Left cardiac atrium (tissue), 4 donors: ENCODE data around the gene MYO7A. TPM values are rescaled to one million over a fixed set of nuclear protein-coding genes. Genes with fewer than 3 reads are reported as not detected.
A peak's percentile ranks its signal among the peaks of the same experiment; 100 is the strongest.

Source experiments
- ATAC-seq, 2 donors: fragments of 200-7000 bp; cut with Tn5 transposase; one replicate each; pipeline ENCODE4 v1.9.1; 2020; ENCODE audit warnings: mild to moderate bottlenecking in 2 of 2, moderate library complexity in 2 of 2
- DNase-seq: peaks from one replicate; pipeline ENCODE4 v3.0.0-alpha.2; 2020
- intact Hi-C, 2 donors: fragments of 100-400 bp; cut with DNase I; formaldehyde crosslinking; loops; one replicate each; pipeline versions ENCODE4 v1.14.1 to v1.15.1; 2022 to 2023
- total RNA-seq, 2 donors: library from RNA; stranded (reverse); fragmentation: NEBNext Ultra II Directional; extraction: Animal tissue kit (Norgen Biotek cat#: 25700); gene quantifications; one replicate each; pipeline ENCODE4 v1.2.1, GENCODE V29; 2021
- donor health status: DM: no; HTN: yes; CAD: no.
- donor health status: DM: no; HTN: yes; CAD: no; lungs with severe emphysema.
- donor health status: DM: yes; HTN: yes; CAD: no.
- donor health status: Dilated cardiomyopathy.

MYO7A gene
- total RNA-seq, 2 donors from 2014 or later: 7.5 to 11.1 TPM

DNA sequence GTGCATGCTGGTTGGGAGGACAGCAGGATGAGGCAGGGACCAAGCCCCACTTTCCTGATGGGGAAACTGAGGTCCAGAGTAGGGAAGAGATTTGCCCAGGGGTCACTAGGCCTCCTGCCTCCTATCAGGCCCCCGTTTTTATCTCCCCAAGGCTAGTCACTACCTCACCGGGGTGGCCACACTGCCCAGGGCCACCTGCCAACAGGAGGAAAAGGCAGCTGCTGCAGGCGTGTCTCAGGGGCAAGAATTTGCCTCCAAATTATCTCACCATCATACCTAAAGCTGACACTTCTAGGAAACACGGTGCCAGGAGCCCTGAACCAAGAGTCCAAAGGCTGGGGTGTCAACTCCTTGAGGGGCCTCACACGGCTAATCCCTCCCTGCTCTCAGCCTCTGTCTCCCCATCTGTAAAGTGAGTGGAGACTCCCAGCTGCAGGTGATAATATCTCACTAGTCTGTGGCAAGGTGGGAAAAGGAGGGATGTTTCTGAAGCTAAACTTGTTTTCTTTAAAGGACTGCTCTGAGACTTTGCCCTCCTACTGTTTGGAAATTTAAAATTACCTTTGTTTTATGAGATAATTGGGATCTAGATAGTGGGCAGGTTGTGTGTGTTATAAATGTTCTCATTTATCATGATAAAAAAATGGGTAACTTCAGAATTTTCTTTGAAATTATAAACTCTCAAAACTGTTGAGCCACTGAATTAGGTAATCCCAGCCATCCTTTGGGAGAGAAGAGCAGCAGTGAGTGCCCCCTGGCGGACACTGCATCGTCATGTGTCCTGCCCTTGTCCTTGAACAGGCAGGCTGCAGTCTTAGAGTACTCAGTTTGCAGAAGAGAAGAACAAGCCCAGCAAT lies 60.0 kb downstream of the MYO7A start:
- DNase-seq (peak; percentile 88), ATAC-seq (peak; percentile 79 to 93)
- intact Hi-C loops: loop anchor here (2.0 to 5.0 kb wide), 3 partner anchors 59 to 141 kb away; partner anchors contain the start of gene MYO7A (in 2 of the 2)

DNA sequence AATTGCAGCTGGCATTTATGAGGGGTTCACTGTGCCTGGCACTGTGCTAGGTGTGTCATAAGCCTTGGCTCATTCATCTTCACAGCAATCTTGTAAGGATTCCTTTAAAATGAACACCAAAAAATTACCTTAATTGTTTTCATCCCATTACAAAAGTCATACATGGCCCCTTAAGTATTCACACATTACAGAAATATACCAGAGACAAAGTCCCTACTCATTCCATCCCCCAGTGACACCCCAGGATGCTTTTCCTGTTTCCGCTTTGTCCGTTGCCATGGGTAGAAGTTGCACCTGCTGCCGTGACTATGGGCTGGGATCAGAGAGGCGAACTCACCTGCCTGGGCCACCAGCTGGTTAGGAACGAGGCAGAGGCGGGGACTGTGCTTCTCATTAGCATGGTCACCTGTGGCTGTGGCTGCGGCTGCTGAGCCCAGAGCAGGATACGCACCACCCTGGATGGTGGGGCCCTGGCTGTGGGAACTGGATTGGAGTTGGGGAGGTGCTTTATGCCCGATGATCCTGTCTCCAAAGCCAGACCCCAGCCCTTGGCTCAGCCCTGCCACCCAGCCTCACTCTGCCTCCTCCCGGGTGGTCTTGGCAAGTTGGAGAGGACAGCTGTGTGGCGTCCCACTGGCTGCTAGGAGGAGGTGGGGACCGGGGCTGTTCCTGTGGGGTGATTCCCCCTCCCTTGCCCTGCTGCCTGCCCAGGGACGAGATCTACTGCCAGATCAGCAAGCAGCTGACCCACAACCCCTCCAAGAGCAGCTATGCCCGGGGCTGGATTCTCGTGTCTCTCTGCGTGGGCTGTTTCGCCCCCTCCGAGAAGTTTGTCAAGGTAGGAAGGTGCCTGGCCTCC lies 60.8 kb downstream of the MYO7A start:
- no peak for ATAC-seq
- DNase-seq: no peak
- intact Hi-C loops: loop anchor here (2.0 to 5.0 kb wide), 3 partner anchors 60 to 142 kb away; partner anchors contain the start of gene MYO7A (in 2 of the 2)

DNA sequence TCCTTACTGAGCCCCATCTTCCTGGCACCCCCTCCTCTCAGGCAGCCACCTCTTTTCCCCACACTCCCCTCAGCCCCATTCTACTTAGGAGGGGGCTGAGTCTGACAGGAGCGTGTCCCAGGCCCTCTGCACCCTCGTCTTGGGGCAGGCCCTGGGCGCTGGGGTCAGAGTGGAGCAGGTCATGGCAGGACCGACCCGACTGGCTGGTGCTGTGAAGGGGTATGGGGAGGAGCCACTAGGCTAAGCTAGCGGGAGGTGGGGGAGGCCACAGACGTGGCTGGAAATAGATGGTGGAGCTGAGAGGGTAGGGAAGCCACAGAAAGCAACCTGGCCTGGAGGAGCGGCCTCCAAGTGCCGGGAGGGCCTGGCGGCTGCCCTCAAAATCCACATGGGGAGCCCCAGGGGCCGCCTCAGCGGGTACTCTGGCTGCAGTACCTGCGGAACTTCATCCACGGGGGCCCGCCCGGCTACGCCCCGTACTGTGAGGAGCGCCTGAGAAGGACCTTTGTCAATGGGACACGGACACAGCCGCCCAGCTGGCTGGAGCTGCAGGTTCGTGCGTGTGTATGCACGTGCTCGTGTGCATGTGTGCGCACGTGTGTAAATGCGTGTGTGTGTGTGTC lies 61.7 kb downstream of the MYO7A start:
- ATAC-seq: no peak
- intact Hi-C loops: loop anchor here (2.0 to 5.0 kb wide), 4 partner anchors 61 to 357 kb away; partner anchors contain the start of gene MYO7A (in 2 of the 2)
- DNase-seq: no peak

DNA sequence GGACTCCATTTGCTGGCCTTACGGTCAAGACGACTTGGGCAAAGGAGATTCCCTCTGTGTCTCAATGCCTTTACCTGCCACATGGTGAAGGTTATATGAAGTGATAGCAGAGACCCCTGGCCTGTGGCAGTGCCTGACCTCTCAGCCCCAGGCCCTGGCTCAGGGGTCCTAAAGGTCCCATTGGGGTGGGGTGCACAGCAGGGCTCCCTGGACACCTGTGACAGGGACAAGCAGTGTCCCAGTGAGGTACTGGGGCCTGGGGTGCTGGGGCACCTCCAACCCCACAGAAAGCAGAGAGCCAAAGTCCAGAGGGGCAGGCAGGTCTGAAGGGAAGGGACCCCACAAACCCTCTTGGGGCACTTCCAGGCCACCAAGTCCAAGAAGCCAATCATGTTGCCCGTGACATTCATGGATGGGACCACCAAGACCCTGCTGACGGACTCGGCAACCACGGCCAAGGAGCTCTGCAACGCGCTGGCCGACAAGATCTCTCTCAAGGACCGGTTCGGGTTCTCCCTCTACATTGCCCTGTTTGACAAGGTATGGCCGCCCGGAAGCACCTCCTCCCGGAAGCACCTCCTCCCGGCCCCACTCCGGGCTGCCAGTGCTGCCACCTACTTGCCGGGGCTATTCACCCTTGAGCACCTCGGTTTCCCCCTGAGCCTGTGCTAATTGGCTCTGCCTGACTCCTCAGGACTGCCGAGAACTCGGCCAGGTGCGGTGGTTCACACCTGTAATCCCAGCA lies 62.5 kb downstream of the MYO7A start:
- intact Hi-C loops: loop anchor here in 1 of 2 donors (2.0 kb wide), 1 partner anchor 356 kb away; no protein-coding TSS in a partner anchor

DNA sequence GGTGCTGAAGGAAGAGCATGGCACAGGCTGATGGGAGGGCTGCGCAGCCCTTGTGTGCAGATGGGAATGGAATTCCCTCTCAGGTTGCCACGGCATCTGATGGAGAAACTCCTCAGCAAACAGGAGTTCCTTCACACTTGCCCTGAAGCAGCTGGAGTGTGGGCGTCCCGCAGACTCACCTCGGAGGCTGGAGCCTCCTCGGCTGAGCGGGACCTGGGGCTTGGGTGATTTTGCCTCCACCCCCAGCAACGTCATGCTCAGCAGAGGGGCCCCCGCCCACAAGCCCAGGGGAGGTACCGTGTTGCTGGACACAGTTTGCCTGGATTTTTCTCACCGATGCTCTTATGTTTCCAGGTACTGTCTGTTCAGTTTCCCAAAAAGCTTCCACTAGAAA lies 63.4 kb downstream of the MYO7A start:
- ATAC-seq (no peak), DNase-seq (no peak)
- intact Hi-C loops: loop anchor here in 1 of 2 donors (2.0 kb wide), 1 partner anchor 355 kb away; no protein-coding TSS in a partner anchor

More for the DNA sequence above, 62.5 kb downstream of the MYO7A start:
- ATAC-seq (no peak), DNase-seq (no peak)

DNA sequence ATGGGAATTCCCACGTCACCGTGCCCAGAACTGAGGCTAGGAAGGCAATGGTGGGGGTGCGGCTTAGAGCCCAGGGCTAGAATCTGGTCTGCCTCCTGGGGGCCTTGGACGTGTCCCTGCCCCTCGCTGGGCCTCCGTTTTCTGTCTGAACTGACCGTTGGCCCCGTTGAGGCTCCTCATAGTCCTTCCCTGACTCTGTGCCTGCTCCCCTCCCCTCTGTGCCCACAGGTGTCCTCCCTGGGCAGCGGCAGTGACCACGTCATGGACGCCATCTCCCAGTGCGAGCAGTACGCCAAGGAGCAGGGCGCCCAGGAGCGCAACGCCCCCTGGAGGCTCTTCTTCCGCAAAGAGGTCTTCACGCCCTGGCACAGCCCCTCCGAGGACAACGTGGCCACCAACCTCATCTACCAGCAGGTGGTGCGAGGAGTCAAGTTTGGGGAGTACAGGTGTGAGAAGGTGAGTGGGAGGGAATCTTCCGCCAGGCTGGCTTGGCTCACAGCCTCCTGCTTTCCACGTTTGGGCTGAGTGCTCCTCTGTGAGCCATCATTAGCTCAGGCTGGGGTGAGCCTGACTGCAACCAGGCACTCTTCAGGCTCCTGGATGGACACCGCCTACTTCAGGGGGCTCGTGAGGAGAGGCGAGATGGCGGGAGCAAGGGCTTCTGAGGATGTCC lies 63.9 kb downstream of the MYO7A start:
- ATAC-seq (peak in 1 of 2 donors; percentile 41), DNase-seq (no peak)
- intact Hi-C loops: loop anchor here in 1 of 2 donors (2.0 kb wide), 1 partner anchor 355 kb away; no protein-coding TSS in a partner anchor

DNA sequence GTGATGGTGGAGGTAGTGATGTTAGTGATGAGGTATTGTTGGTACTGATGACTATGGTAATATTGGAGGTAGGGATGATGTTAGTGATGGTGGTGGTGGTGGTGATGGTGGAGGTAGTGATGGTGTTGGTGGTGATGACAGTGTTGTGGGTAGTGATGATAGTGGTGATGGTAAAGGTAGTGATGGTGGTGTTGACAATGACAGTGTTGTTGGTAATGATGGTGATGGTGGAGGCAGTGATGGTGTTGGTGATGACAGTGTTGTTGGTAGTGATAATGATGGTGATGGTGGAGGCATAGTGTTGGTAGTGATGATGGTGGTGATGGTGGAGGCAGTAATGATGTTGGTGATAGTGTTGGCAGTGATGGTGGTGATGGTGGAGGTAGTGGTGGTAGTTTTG lies 65.1 kb downstream of the MYO7A start:
- DNase-seq: no peak
- no peak for ATAC-seq
- intact Hi-C loops: no loop called here

DNA sequence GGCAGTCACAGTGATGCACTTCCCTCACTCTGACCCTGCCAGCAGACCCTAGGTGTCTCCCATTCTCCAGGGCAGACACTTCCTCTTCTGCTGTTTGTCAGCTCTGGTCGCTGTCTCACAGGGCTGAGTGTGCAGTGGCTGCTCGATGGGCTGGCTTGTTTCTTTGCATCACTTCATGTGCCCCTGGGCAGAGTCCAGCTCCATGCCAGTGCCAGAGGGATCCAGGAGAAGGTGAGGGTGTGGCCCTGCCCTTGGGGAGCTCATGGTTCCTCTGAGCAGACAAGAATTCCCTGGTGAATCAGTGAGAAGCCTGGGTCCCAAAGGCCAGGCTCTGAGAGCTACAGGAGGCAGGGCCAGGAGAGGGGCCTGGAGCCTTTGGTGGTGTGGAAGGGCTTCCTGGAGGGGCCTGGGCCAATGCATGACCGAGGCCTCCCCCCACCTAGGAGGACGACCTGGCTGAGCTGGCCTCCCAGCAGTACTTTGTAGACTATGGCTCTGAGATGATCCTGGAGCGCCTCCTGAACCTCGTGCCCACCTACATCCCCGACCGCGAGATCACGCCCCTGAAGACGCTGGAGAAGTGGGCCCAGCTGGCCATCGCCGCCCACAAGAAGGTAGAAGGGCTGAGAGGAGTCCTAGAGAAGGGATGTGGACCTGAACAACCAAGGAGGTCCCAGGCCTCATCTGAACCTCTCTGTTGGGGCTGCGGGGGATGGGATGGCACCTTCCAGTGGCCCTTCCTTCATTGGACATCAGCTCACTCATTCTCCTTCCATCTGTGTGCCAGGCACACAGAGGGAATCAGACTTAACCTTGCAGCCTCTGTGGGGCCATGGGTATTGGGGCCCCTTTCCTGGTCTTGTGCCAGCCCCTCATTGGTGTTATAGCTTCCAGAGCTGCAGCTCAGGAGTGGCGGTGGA lies 66.1 kb downstream of the MYO7A start:
- intact Hi-C loops: no loop called here
- ATAC-seq: no peak
- DNase-seq: peak; percentile 16

DNA sequence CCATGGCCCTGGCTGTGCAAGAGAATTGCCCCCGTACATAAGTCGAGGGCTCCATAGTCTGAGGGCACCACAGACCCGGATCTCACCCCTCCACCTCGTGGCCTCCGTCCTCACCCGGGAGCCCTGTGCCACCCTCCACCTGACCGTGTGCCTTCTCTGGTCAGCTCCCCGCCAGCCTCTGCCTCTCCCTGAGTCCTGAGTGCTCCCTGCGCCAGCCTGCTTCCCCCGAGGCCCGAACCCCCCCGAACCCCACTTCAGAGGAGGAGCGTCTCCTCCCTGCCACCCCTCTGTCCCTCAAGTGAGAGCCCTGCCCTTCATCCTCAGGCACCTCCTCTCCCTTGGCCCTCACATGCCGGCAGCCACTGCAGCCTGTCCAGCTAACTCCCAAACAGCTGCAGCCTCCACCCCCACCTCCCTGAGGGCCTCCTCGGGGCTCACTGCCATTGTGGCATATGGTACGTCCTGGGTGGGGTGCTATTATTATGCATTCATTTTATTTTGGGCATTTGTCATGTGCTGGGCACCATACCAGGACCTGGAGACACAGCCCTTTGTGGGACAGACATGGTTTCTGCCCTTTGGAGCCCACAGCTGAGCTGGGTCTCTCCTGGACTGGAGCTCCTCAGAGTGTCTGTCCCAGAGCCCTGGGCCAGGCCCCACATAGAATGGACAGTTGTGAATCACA lies 67.2 kb downstream of the MYO7A start:
- intact Hi-C loops: no loop called here
- ATAC-seq (no peak), DNase-seq (peak; percentile 16)

DNA sequence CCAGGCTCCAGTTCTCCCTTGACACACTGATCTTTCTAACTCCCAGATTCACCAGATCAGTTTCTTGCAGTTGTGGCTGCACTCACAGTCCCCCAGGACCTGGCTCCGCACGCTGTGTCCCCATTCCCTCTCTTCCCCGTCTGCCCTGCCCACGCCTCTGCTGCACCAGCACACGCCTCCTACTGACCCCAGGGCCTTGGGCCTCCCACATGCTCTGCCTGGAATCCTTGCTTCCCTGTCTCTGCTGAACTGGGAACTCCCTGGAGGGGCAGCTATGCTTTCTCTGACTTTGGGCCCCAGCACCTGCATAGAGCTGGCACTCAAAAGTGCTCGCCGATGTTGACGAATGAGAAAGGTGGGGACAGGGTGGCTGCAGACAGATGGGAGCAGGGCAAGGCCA lies 68.9 kb downstream of the MYO7A start:
- intact Hi-C loops: no loop called here
- ATAC-seq (no peak), DNase-seq (peak; percentile 8)

DNA sequence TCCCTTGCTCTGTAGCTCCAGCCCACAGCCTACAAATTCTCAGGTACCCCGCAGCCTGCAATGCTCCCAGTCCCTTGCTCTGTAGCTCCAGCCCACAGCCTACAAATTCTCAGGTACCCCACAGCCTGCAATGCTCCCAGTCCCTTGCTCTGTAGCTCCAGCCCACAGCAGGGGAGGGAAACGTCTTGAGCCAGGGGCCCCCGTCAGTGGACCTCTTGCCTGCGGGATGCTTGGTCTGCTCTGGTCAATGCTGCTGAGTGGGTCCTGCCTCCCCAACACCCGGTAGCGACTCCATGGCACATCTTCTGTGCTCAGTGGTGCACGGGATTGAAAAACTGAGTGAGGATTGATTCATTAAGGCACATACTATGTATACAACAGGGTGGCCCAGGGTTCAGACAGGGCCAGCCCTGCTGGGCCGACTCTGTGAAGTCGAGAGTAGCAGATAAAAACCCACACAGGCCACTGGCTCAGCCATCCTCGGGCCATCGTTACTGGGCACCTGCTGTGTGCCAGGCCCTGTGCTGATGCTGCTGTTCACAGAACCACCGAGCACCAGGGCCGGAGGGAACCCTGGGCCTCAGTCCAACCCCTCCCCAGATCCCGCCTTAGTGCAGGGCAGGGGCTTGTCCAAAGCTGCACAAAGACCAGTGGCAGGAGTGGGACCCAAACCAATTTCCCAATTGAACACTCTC lies 69.7 kb downstream of the MYO7A start:
- intact Hi-C loops: no loop called here
- DNase-seq: peak; percentile 12
- ATAC-seq: no peak

DNA sequence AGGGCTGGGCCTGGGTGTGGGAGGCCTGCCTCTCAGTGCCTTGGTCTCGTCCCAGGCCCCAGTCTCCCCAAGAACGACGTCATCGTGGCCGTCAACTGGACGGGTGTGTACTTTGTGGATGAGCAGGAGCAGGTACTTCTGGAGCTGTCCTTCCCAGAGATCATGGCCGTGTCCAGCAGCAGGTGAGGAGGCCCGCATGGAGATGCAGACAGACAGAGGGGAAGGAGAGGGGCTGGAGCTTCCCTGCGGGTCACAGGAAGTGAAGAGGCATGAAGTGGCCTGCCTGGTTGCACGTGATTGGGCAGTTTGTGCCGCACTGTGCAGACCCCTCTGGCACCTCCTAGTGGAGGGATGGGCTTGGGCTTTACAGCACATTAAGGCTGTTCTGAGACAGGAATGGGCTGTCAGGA lies 70.4 kb downstream of the MYO7A start:
- no peak for ATAC-seq
- DNase-seq: no peak
- intact Hi-C loops: no loop called here

DNA sequence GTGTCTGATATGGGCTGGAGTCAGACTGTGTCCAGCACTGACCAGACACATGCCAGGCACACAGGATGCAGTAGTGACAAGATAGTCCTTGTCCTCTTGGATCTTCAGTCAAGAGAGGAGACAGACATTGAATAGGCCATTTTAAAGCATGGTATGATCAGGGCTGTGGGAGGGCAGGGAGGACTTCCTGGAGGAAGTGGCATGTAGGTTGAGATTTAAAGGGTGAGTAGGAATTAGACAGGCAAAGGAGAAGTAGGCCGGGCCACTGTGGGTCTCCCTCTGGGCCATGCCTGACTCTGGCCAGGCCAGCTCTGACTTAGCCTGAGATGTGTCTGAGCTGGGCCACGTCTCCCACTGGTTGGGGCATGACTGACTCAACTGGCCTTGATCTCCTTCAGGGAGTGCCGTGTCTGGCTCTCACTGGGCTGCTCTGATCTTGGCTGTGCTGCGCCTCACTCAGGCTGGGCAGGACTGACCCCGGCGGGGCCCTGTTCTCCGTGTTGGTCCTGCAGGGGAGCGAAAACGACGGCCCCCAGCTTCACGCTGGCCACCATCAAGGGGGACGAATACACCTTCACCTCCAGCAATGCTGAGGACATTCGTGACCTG lies 71.2 kb downstream of the MYO7A start:
- DNase-seq (no peak), ATAC-seq (no peak)
- intact Hi-C loops: no loop called here

DNA sequence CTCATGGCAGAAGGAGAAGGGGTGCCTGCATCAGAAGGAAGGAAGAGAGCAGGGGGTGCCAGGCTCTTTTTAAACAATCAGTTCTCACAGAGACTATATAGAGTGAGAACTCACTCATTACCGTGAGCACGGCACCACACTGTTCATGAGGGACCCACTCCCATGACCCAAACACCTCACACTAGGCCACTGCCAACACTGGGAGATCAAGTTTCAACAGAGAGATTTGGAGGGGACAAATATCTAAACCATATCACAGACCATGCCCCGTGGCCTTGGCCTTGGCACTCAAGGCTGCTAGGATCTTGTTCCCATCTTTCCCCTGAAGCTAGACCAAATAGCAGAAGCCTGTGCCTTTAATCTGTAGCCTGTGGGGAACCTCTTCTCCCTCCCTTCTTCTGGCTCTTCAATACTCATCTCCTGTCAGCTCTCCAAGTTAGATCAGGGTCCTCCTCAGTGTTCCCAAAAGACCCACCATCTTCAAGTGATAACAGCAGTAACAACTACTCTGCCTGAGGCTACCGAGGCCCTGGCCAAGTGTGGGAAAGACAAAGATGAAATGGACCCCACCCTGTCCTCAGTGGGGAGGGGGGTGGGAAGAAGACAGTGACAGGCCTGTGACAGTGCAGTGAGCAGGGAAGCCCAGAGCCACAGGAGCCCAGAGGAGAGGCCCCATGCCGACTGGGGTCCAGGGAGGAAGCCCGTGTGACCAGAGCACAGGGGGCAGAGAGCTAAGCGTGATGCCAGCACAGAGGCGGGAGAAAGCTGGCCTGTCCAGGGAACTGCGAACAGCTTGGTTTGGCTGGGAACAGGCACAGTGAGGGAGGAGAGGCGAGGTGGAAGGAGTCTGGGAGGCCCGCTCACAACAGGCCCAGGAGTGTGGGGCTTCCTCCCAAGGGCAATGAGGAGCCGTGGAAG lies 72.6 kb downstream of the MYO7A start:
- DNase-seq (no peak), ATAC-seq (no peak)

More for the DNA sequence above, 72.6 kb downstream of the MYO7A start:
- intact Hi-C loops: no loop called here
